ENCODE data around the gene USP32.
"Not testable (repeated sequence)": the region's sequence is repeated elsewhere in the genome, so short reads cannot be mapped to it uniquely, and the experiment has no call there.

The USP32 gene

GRCh38 chr17:60193482-60193881 lies 198.5 kb downstream of the USP32 start:
- no peak for DNase-seq (ENCODE audit: low spot score)
- no peak for TF ChIP-seq CTCF (IDR thresholded peaks at IDR 0.05; ENCODE audit: extremely low read depth, missing control alignments)

- DNase-seq (ENCODE audit: low spot score), result not testable (repeated sequence)
Observed at GRCh38 chr17:60193032-60193431, 198.9 kb downstream of the USP32 start.

GRCh38 chr17:60190032-60190431 lies 201.9 kb downstream of the USP32 start:
- not testable (repeated sequence) for DNase-seq (ENCODE audit: low spot score)

GRCh38 chr17:60188759-60189158 lies 203.2 kb downstream of the USP32 start:
- no peak for DNase-seq (ENCODE audit: low spot score)
- no peak for TF ChIP-seq CTCF (IDR thresholded peaks at IDR 0.05; ENCODE audit: extremely low read depth, missing control alignments)

GRCh38 chr17:60186846-60187745 lies 204.8 kb downstream of the USP32 start:
- not testable (repeated sequence) for DNase-seq (ENCODE audit: low spot score)

GRCh38 chr17:60186372-60186771 lies 205.6 kb downstream of the USP32 start:
- not testable (repeated sequence) for DNase-seq (ENCODE audit: low spot score)

- DNase-seq (ENCODE audit: low spot score), result not testable (repeated sequence)
Observed at GRCh38 chr17:60180380-60180779, 211.6 kb downstream of the USP32 start.

- DNase-seq (ENCODE audit: low spot score), result not testable (repeated sequence)
Observed at GRCh38 chr17:60178180-60178579, 213.8 kb downstream of the USP32 start.

- DNase-seq (ENCODE audit: low spot score), result not testable (repeated sequence)
Observed at GRCh38 chr17:60176763-60177162, 215.2 kb downstream of the USP32 start.

GRCh38 chr17:60174767-60175166 lies 217.2 kb downstream of the USP32 start:
- not testable (repeated sequence) for DNase-seq (ENCODE audit: low spot score)

- DNase-seq (ENCODE audit: low spot score), result no peak
- TF ChIP-seq CTCF (IDR thresholded peaks at IDR 0.05; ENCODE audit: extremely low read depth, missing control alignments), result no peak
Observed at GRCh38 chr17:60174035-60174434, 217.9 kb downstream of the USP32 start.

GRCh38 chr17:60173304-60173819 lies 218.6 kb downstream of the USP32 start:
- no peak for DNase-seq (ENCODE audit: low spot score)
- TF ChIP-seq CTCF (IDR thresholded peaks at IDR 0.05; ENCODE audit: extremely low read depth, missing control alignments), result no peak
